ENCODE data around the gene PGAM1.

DNA sequence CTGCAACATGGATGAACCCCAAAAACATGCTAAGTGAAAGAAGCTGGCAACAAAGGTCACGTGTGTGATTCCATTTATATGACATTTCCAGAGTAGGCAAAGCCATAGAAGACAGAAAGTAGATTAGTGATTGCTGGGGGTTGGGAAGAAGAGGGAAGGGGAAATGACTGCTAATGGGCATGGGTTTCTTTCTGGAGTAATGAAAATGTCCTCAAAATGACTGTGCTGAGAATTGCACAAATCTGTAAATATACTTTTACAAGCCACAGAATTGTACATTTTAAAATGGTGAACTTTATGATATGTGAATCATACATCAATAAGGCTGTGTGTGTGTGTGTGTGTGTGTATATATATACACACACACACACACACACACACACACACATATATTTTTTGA lies 56.4 kb downstream of the PGAM1 start:
- TF ChIP-seq ZNF670 (CRISPR knock-in tag; IDR thresholded peaks at IDR 0.05; ENCODE audit: borderline replicate concordance), result no peak
- TF ChIP-seq ZFP82 (CRISPR knock-in tag; IDR thresholded peaks at IDR 0.05; ENCODE audit: borderline replicate concordance), result no peak

Measured in HepG2 (cell line).